NT2/D1 (cell line): ENCODE data around the gene CTBP1.

Experiments used
- DNase-seq: peaks from one replicate; pipeline ENCODE4 v3.0.0-alpha.2; 2011; ENCODE audit warnings: low read depth, low spot score
- H3K27me3 ChIP-seq: 2 replicates; pipeline ENCODE4 v1.6.0; 2011; ENCODE audit warnings: mild to moderate bottlenecking; ENCODE audit not compliant: insufficient read length, insufficient read depth
- H3K36me3 ChIP-seq: 2 replicates; pipeline ENCODE4 v1.6.1; 2011; ENCODE audit warnings: mild to moderate bottlenecking, low read length, mixed read lengths; ENCODE audit not compliant: insufficient read depth, insufficient read length
- H3K4me1 ChIP-seq: 2 replicates; pipeline ENCODE4 v1.5.1; 2011; ENCODE audit not compliant: insufficient read depth, insufficient read length
- H3K4me3 ChIP-seq: 2 replicates; pipeline ENCODE4 v1.5.1; 2011; ENCODE audit warnings: low read depth; ENCODE audit not compliant: insufficient read length
- H3K9ac ChIP-seq: 2 replicates; pipeline ENCODE4 v1.6.0; 2011; ENCODE audit warnings: low read depth; ENCODE audit not compliant: insufficient read length
- H3K9me3 ChIP-seq: 2 replicates; pipeline ENCODE4 v1.5.1; 2011; ENCODE audit warnings: mild to moderate bottlenecking, low read length; ENCODE audit not compliant: insufficient read depth
- SUZ12 ChIP-seq: IDR thresholded peaks from 2 replicates; pipeline ENCODE4 v1.6.1; 2011; ENCODE audit not compliant: insufficient read length, insufficient read depth; ENCODE audit errors: extremely low read depth
- YY1 ChIP-seq: IDR thresholded peaks from 2 replicates; pipeline ENCODE4 v1.6.1; 2011; ENCODE audit not compliant: insufficient read length, insufficient read depth
- ZNF274 ChIP-seq: IDR thresholded peaks from 2 replicates; pipeline ENCODE4 v1.6.1; 2011; ENCODE audit warnings: mild to moderate bottlenecking, low read depth, low read length

CTBP1 gene

DNA sequence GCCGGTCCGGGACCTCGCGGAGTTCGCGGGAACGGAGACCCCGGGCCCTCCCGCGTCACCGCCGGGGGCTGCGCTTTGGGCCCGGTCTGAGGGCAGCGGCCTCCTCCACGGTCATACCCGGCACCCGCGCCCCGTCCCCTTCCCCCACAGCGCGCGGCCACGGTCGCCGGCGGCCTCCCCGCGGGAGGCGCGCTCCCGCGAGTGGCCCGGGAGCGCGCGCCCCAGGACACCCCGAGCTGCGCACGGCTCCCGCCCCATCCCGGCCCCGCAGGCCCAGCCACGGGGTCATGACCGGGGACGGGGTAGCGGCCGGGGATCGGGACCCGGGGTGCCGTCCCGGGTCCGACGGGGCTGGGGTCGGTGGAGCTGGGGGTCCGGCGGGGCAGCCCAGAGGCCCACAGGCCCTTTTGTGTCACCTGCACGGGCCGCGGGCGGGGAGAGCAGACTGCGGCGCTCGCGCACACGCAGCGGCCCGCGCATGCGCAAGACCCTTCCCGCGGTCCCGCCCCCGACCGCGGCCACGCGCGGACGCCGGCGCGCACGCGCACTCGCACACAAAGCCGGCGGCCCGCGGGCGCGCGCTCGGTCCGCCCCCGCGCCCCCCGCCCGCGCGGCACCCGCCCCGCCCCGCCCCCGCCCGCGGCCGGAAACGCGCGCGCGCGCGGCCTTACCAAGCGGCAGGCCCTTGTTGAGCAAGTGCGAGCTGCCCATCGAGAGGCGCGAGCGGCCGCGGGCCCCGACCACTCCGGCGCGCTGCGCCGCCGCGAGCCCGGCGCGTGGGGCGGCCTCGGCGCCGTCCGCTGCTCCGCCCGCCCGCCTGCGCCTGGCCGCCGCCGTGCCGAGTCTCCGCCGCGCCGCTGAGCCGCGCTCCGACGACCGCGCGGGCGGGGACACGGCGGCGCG is at the start of gene CTBP1:
Gene CTBP1 (minus strand): TSS at position 886 of the 903 bp plus-strand sequence. CDS start 7,799 bp downstream, outside the sequence.
- Histone ChIP-seq H3K36me3 (peaks cover 57% of the 10 kb centered on the region), H3K9ac (peak within 1 kb of the TSS; percentile 99), H3K9me3 (peaks cover 22% of the 10 kb centered on the region), H3K4me1 (peaks cover 23% of the 10 kb centered on the region), H3K27me3 (no peaks in the 10 kb centered on the region), H3K4me3 (peak within 1 kb of the TSS; percentile 88)
- no peak for TF ChIP-seq YY1
- no peak for TF ChIP-seq ZNF274
- TF ChIP-seq SUZ12, result no peak
- peak; percentile 44 for DNase-seq

DNA sequence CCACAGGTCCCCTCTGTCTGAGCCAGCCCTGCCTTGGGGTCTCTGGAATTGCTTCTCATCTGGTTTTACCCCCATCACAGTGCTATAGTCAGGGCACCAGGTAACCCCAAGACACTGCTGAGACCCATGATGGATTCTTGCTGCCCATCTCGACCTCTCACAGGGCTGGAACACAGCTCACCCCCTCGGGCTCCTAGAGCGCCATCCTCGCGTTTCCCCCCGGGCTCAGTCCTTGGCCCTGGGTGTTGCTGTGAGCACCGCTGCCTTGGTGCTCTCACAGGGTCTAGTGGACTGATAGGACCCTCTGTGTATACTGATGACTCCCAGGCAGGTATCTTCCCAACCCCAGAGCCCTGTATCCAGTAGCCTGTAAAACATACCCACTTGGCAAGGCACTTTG is 49.5 kb upstream of the CTBP1 start:
- no peak for TF ChIP-seq YY1
- no peak for TF ChIP-seq ZNF274
- no peak for TF ChIP-seq SUZ12
- peaks cover 77% of the 10 kb centered on the region for H3K36me3 ChIP-seq
- H3K4me1 ChIP-seq, result peaks cover 23% of the 10 kb centered on the region
- no peak overlapping the region for H3K9ac ChIP-seq
- H3K27me3 ChIP-seq, result no peaks in the 10 kb centered on the region
- no peak for DNase-seq
- H3K9me3 ChIP-seq, result no peaks in the 10 kb centered on the region
- H3K4me3 ChIP-seq, result no peak overlapping the region

DNA sequence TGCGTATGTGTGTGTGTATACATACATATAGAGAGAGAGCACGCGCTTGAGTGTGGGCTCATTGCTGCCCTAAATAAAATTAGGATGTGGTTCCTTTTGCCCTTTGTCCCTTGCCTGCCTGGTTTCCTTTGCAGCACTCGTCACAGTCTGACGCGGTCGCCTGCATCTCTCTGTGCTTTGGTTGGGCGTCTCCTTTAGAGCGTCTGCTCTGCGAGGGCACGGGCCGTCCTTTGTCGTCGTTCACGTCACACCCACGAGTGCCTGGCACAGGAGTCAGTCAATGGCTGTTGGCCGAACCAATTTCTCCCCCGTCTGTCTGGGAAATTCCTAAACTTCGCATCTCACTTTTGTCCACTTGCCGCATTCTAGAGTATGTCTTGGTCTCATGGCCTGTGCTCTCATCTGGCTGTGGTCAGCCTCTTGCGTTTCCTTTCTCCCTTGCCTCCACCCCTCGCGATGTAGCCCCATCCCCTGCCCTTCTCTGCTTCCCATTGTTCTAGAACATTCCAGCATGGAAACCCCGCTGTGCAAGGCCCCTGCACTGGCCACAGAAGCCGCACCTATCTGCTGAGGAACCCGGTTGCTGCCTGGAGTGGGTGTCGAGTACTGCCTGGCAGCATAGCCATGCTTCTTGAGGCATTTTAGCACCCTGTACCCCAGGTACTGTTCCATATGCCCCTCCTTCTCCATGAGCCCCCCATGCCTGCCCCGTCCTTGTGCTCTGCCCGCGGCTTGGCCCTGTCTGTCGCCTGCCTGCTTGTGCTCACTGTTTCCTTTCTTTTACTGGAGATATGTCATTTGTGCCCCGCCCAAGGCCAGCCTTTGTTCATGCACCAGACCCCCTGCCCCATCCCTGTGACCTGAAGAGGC is 48.8 kb upstream of the CTBP1 start:
- Histone ChIP-seq H3K4me1 (peaks cover 24% of the 10 kb centered on the region), H3K36me3 (peaks cover 74% of the 10 kb centered on the region), H3K9ac (no peak overlapping the region), H3K27me3 (no peaks in the 10 kb centered on the region), H3K9me3 (no peaks in the 10 kb centered on the region), H3K4me3 (no peak overlapping the region)
- TF ChIP-seq YY1, result no peak
- no peak for DNase-seq

DNA sequence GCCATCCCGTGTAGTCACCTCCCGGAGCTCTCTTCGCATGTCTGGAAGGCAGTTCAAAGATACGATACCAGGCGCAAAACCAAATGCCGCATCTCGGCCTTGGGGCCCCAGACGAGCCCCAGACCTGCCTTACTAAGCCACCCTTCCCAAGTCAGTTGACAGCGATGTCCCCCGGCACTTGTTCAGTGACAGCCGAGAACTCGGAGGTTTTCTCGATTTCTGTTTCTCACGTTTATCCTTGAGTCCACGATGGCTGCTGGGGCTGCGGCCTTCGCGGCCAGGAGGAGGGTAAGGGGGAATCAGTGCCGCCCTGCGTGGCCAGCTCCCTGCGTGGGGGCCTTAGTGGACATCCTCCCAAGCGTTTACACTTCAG is 48.1 kb upstream of the CTBP1 start:
- Histone ChIP-seq H3K27me3 (no peaks in the 10 kb centered on the region), H3K4me3 (no peak overlapping the region), H3K36me3 (peaks cover 81% of the 10 kb centered on the region), H3K9ac (no peak overlapping the region), H3K4me1 (peaks cover 29% of the 10 kb centered on the region), H3K9me3 (no peaks in the 10 kb centered on the region)
- DNase-seq, result no peak
- TF ChIP-seq SUZ12 (no peak), YY1 (no peak), ZNF274 (no peak)

DNA sequence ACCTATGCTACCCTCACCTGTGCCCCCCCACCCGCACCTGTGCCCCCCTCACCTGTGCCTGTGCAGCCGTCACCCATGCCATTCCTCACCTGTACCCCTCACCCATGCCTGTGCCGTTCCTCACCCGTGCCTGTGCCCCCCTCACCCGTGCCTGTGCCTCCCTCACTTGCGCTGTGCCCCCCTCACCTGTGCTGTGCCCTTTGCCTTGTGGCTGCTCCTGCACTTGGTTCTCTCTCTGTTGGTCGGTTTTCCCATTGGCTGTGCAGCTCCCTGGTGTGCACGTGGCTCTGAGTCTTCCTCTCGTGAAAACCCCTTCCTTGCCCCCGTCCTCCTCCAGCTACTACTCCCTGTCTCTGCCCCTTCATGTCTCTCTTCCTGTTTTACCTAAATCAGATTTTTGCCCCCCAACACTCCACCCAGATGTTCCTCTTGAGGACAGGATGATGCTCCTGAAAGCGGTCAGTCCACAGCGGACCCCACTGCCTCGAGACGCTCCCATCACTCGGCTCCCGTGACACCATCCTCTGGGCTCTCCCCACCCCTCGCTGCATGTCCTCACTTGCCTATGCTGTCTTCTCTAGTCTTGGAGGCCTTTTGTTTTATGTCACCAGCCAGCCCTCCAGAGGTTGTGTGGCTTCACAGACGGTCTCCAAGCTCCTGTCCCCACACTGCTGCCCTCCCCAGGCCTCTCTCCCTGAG is 47.5 kb upstream of the CTBP1 start:
- no peak overlapping the region for H3K4me3 ChIP-seq
- no peaks in the 10 kb centered on the region for H3K27me3 ChIP-seq
- no peak for DNase-seq
- no peaks in the 10 kb centered on the region for H3K9me3 ChIP-seq
- H3K4me1 ChIP-seq, result peaks cover 31% of the 10 kb centered on the region
- TF ChIP-seq ZNF274 (no peak), SUZ12 (no peak), YY1 (no peak)
- peaks cover 80% of the 10 kb centered on the region for H3K36me3 ChIP-seq
- no peak overlapping the region for H3K9ac ChIP-seq

DNA sequence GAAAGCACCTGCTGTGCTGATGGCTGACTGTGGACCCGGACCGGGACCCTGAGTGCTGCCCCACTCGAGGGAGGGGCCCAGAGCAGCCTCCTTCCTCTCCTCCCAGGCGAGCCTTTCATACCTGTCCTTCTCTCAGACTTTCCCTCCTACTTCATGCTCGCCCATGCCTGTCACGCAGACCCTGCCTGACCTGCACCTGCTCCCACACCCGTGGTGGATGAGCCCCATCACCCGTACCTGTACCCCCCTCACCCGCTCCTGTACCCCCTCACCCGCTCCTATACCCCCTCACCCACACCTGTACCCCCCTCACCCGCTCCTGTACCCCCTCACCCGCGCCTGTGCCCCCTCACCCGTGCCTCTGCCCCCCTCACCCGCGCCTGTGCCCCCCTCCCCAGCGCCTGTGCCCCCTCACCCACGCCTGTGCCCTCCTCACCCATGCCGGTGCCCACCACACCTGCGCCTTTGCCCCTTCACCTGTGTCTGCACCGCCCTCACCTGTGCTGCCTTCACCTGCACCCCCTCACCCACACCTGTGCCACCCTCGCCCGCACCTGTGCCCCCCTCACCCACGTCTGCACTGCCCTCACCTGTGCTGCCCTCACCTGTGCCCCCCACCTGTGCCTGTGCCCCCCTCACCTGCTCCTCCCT is 46.6 kb upstream of the CTBP1 start:
- TF ChIP-seq ZNF274 (no peak), SUZ12 (no peak), YY1 (no peak)
- no peak overlapping the region for H3K4me3 ChIP-seq
- H3K36me3 ChIP-seq, result peaks cover 76% of the 10 kb centered on the region

More for the DNA sequence above, 46.6 kb upstream of the CTBP1 start:
- Histone ChIP-seq H3K27me3 (no peaks in the 10 kb centered on the region), H3K4me1 (peaks cover 33% of the 10 kb centered on the region), H3K9ac (no peak overlapping the region), H3K9me3 (no peaks in the 10 kb centered on the region)
- no peak for DNase-seq
